ENCODE measurements around the gene RAB27B. TPM values are rescaled to one million over a fixed set of nuclear protein-coding genes. Genes with fewer than 3 reads are reported as not detected.

Gene RAB27B
- total and polyA plus RNA-seq, 10 of the 15 experiments (the other 5 are each of a cell fraction or from before 2014, with no cell fraction given): under 0.01 to 0.03 TPM; not detected in 8

DNA sequence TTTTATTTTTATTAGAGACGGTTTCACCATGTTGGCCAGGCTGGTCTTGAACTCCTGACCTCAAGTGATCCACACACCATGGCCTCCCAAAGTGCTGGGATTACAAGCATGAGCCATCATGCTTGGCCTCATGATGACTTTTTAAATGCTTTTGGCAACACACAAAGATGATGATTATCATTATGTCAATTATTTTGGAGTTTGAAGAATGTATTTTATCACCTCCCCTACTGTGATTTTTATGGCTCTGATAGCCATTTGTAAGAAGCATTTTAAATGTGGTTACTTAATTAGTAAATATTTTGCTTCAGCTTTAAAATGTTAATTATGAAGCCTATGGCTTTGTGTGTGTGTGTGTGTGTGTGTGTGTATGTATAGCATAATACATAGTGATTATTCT lies 45.1 kb upstream of the RAB27B start:
- H3K9ac ChIP-seq (ENCODE audit: control insufficient read depth, insufficient read depth, low read length): no peak overlapping the region
- no peak overlapping the region for H2AFZ ChIP-seq (ENCODE audit: control insufficient read depth, low read depth, low read length)
- no peak overlapping the region for H3K4me3 ChIP-seq
- H3K4me2 ChIP-seq (ENCODE audit: control insufficient read depth, insufficient read depth): no peak overlapping the region
- no peaks in the 10 kb centered on the region for H4K20me1 ChIP-seq (ENCODE audit: control insufficient read depth, insufficient read depth)
- H3K9me3 ChIP-seq (replicated peaks; ENCODE audit: control insufficient read depth, insufficient read depth, low read length): no peaks in the 10 kb centered on the region
- ChIA-PET SMC1A (ENCODE audit: uncharacterized antibody, unreplicated experiment) (interaction anchor here (0.5 kb wide), 1 partner anchor 605 kb away, joined by 3 read pairs; no protein-coding TSS in a partner anchor), POLR2A (interaction anchor here (0.6 kb wide), 1 partner anchor 91 kb away, joined by 3 read pairs; no protein-coding TSS in a partner anchor), CTCF (no interaction called here), RAD21 (ENCODE audit: unreplicated experiment) (no interaction called here)
- WGBS (ENCODE audit: insufficient coverage, insufficient replicate concordance, low lambda C conversion rate, missing lambda C conversion rate): 0% methylated on average over 1 of the region's 1 CpG
- no peaks in the 10 kb centered on the region for H3K4me1 ChIP-seq (ENCODE audit: control insufficient read depth, insufficient read depth, low read length)
- ATAC-seq: no peak
- no peak for TF ChIP-seq CBFB (IDR thresholded peaks at IDR 0.05; ENCODE audit: low read depth)
- no peak for TF ChIP-seq TCF7 (IDR thresholded peaks at IDR 0.05; ENCODE audit: borderline replicate concordance)
- TF ChIP-seq HCFC1 (IDR thresholded peaks at IDR 0.05; ENCODE audit: low read length): no peak
- TF ChIP-seq CBX3 (IDR thresholded peaks at IDR 0.05; ENCODE audit: borderline replicate concordance, low read depth): no peak
- TF ChIP-seq, protein P1, sequence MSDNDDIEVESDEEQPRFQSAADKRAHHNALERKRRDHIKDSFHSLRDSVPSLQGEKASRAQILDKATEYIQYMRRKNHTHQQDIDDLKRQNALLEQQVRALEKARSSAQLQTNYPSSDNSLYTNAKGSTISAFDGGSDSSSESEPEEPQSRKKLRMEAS (IDR thresholded peaks at IDR 0.05; ENCODE audit: low read depth, low read length): no peak
- TF ChIP-seq SP1 (IDR thresholded peaks at IDR 0.05; ENCODE audit: low read depth, low read length): no peak
- TF ChIP-seq, protein P2, sequence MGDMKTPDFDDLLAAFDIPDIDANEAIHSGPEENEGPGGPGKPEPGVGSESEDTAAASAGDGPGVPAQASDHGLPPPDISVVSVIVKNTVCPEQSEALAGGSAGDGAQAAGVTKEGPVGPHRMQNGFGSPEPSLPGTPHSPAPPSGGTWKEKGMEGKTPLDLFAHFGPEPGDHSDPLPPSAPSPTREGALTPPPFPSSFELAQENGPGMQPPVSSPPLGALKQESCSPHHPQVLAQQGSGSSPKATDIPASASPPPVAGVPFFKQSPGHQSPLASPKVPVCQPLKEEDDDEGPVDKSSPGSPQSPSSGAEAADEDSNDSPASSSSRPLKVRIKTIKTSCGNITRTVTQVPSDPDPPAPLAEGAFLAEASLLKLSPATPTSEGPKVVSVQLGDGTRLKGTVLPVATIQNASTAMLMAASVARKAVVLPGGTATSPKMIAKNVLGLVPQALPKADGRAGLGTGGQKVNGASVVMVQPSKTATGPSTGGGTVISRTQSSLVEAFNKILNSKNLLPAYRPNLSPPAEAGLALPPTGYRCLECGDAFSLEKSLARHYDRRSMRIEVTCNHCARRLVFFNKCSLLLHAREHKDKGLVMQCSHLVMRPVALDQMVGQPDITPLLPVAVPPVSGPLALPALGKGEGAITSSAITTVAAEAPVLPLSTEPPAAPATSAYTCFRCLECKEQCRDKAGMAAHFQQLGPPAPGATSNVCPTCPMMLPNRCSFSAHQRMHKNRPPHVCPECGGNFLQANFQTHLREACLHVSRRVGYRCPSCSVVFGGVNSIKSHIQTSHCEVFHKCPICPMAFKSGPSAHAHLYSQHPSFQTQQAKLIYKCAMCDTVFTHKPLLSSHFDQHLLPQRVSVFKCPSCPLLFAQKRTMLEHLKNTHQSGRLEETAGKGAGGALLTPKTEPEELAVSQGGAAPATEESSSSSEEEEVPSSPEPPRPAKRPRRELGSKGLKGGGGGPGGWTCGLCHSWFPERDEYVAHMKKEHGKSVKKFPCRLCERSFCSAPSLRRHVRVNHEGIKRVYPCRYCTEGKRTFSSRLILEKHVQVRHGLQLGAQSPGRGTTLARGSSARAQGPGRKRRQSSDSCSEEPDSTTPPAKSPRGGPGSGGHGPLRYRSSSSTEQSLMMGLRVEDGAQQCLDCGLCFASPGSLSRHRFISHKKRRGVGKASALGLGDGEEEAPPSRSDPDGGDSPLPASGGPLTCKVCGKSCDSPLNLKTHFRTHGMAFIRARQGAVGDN (IDR thresholded peaks at IDR 0.05): no peak
- TF ChIP-seq RB1 (IDR thresholded peaks at IDR 0.05; ENCODE audit: borderline replicate concordance): no peak
- no peak for TF ChIP-seq NBN (IDR thresholded peaks at IDR 0.05)
- no peak for TF ChIP-seq MLLT1 (IDR thresholded peaks at IDR 0.05)
- no peak for TF ChIP-seq HDAC2 (IDR thresholded peaks at IDR 0.05)
- TF ChIP-seq BRCA1 (IDR thresholded peaks at IDR 0.05; ENCODE audit: low read depth, low read length): no peak
- TF ChIP-seq SMARCA5 (IDR thresholded peaks at IDR 0.05): no peak
- TF ChIP-seq SMAD1 (IDR thresholded peaks at IDR 0.05; ENCODE audit: low read depth, partially characterized antibody): no peak
- no peak for TF ChIP-seq USF1 (IDR thresholded peaks at IDR 0.05; ENCODE audit: borderline replicate concordance, extremely low read length, insufficient read depth, low read depth, low read length)
- no peak for TF ChIP-seq DPF2 (IDR thresholded peaks at IDR 0.05)
- TF ChIP-seq HDGF (IDR thresholded peaks at IDR 0.05): no peak
- no peak for TF ChIP-seq NR2C1 (IDR thresholded peaks at IDR 0.05)
- TF ChIP-seq YBX1 (IDR thresholded peaks at IDR 0.05): no peak
- TF ChIP-seq FOXM1 (IDR thresholded peaks at IDR 0.05; ENCODE audit: low read depth, low read length): no peak
- H3K79me2 ChIP-seq (ENCODE audit: control insufficient read depth, insufficient read depth, low read length): no peaks in the 10 kb centered on the region
- BruUV-seq (replicated peaks): no TSS peak
- intact Hi-C loops (cut with micrococcal nuclease; ENCODE audit: unreplicated experiment): no loop called here
- no peaks in the 10 kb centered on the region for H3K27me3 ChIP-seq (replicated peaks in 1 of 2; ENCODE audit: control insufficient read depth in 2 of 2, insufficient read depth in 2 of 2, low read length in 1 of 2)
- in situ Hi-C loops (cut with MboI): no loop called here
- H3K36me3 ChIP-seq (ENCODE audit: control insufficient read depth in 2 of 2, insufficient read depth in 2 of 2, low read length in 1 of 2): no peaks in the 10 kb centered on the region
- DNase-seq (ENCODE audit: low read depth, low spot score): no peak
- FAIRE-seq: no peak
- H3K27ac ChIP-seq (ENCODE audit: control insufficient read depth, insufficient read depth): no peak overlapping the region
